ENCODE results near the gene UBN2. TPM values are rescaled to one million over a fixed set of nuclear protein-coding genes. Genes with fewer than 3 reads are reported as not detected.
"Not testable (repeated sequence)": the region's sequence is repeated elsewhere in the genome, so short reads cannot be mapped to it uniquely, and the experiment has no call there.

UBN2 gene
- 2.2 TPM for polyA plus RNA-seq (2012; ENCODE audit: insufficient read depth, insufficient read length)

GRCh38 chr7:139230774-139231512, at the start of gene UBN2:
TSS of gene UBN2 (plus strand) at chr7:139231237. CDS start at chr7:139231485, 248 bp downstream.
- peak; percentile 94 for DNase-seq (ENCODE audit: low read depth, low spot score)
- H3K4me3 ChIP-seq (ENCODE audit: low read length) = peak within 1 kb of the TSS; percentile 89

- DNase-seq (ENCODE audit: low read depth, low spot score) = no peak
- H3K4me3 ChIP-seq (ENCODE audit: low read length) = no peak overlapping the region
These were observed 49.6 kb upstream of the UBN2 start for GRCh38 chr7:139181404-139181803.

- H3K4me3 ChIP-seq (ENCODE audit: low read length) = no peak overlapping the region
- DNase-seq (ENCODE audit: low read depth, low spot score) = no peak
These were observed 48.7 kb upstream of the UBN2 start for GRCh38 chr7:139182363-139182762.

- DNase-seq (ENCODE audit: low read depth, low spot score) = no peak
- H3K4me3 ChIP-seq (ENCODE audit: low read length) = no peak overlapping the region
These were observed 47.8 kb upstream of the UBN2 start for GRCh38 chr7:139183251-139183650.

- peak; percentile 75 for DNase-seq (ENCODE audit: low read depth, low spot score)
These were observed 47.1 kb upstream of the UBN2 start for GRCh38 chr7:139183878-139184338.

GRCh38 chr7:139186146-139186545, 44.9 kb upstream of the UBN2 start:
- H3K4me3 ChIP-seq (ENCODE audit: low read length) = no peak overlapping the region
- DNase-seq (ENCODE audit: low read depth, low spot score) = no peak

More at GRCh38 chr7:139183878-139184338, 47.1 kb upstream of the UBN2 start:
- H3K4me3 ChIP-seq (ENCODE audit: low read length) = no peak overlapping the region

GRCh38 chr7:139189357-139189756, 41.7 kb upstream of the UBN2 start:
- no peak for DNase-seq (ENCODE audit: low read depth, low spot score)

GRCh38 chr7:139192014-139192706, 38.9 kb upstream of the UBN2 start:
- no peak for DNase-seq (ENCODE audit: low read depth, low spot score)

More at GRCh38 chr7:139189357-139189756, 41.7 kb upstream of the UBN2 start:
- H3K4me3 ChIP-seq (ENCODE audit: low read length) = no peak overlapping the region

GRCh38 chr7:139200382-139200781, 30.7 kb upstream of the UBN2 start:
- DNase-seq (ENCODE audit: low read depth, low spot score) = no peak
- no peak overlapping the region for H3K4me3 ChIP-seq (ENCODE audit: low read length)

More at GRCh38 chr7:139192014-139192706, 38.9 kb upstream of the UBN2 start:
- no peak overlapping the region for H3K4me3 ChIP-seq (ENCODE audit: low read length)

- DNase-seq (ENCODE audit: low read depth, low spot score) = no peak
These were observed 27.0 kb upstream of the UBN2 start for GRCh38 chr7:139203992-139204391.

GRCh38 chr7:139205843-139206242, 25.2 kb upstream of the UBN2 start:
- no peak for DNase-seq (ENCODE audit: low read depth, low spot score)
- no peak overlapping the region for H3K4me3 ChIP-seq (ENCODE audit: low read length)

More at GRCh38 chr7:139203992-139204391, 27.0 kb upstream of the UBN2 start:
- H3K4me3 ChIP-seq (ENCODE audit: low read length) = no peak overlapping the region

- no peak overlapping the region for H3K4me3 ChIP-seq (ENCODE audit: low read length)
- no peak for DNase-seq (ENCODE audit: low read depth, low spot score)
These were observed 18.9 kb upstream of the UBN2 start for GRCh38 chr7:139212133-139212532.

GRCh38 chr7:139213489-139213888, 17.5 kb upstream of the UBN2 start:
- DNase-seq (ENCODE audit: low read depth, low spot score); H3K4me3 ChIP-seq (ENCODE audit: low read length): not testable (repeated sequence)

- no peak overlapping the region for H3K4me3 ChIP-seq (ENCODE audit: low read length)
- no peak for DNase-seq (ENCODE audit: low read depth, low spot score)
These were observed 12.9 kb upstream of the UBN2 start for GRCh38 chr7:139218173-139218572.

- no peak for DNase-seq (ENCODE audit: low read depth, low spot score)
- H3K4me3 ChIP-seq (ENCODE audit: low read length) = no peak overlapping the region
These were observed 6.8 kb upstream of the UBN2 start for GRCh38 chr7:139224219-139224618.

- DNase-seq (ENCODE audit: low read depth, low spot score); H3K4me3 ChIP-seq (ENCODE audit: low read length): not testable (repeated sequence)
These were observed 6.2 kb upstream of the UBN2 start for GRCh38 chr7:139224836-139225235.

GRCh38 chr7:139225286-139226157, 5.5 kb upstream of the UBN2 start:
- not testable (repeated sequence) for DNase-seq (ENCODE audit: low read depth, low spot score); H3K4me3 ChIP-seq (ENCODE audit: low read length)

GRCh38 chr7:139226158-139226515, 4.9 kb upstream of the UBN2 start:
- not testable (repeated sequence) for H3K4me3 ChIP-seq (ENCODE audit: low read length); DNase-seq (ENCODE audit: low read depth, low spot score)

- DNase-seq (ENCODE audit: low read depth, low spot score); H3K4me3 ChIP-seq (ENCODE audit: low read length): not testable (repeated sequence)
These were observed 4.0 kb upstream of the UBN2 start for GRCh38 chr7:139226988-139227488.

Data from Jurkat, Clone E6-1 (cell line).